Upper lobe of right lung (tissue), 1 donor: ENCODE measurements around the gene DNAH14. TPM values are rescaled to one million over a fixed set of nuclear protein-coding genes. Genes with fewer than 3 reads are reported as not detected.
"Not testable (repeated sequence)": the region's sequence is repeated elsewhere in the genome, so short reads cannot be mapped to it uniquely, and the experiment has no call there.

Source experiments
- ATAC-seq: fragments of 200-7000 bp; cut with Tn5 transposase; one replicate; pipeline ENCODE4 v1.9.1; 2020; ENCODE audit warnings: mild to moderate bottlenecking, moderate library complexity
- DNase-seq: peaks from one replicate; pipeline ENCODE4 v3.0.0-alpha.2; 2020
- H3K27ac ChIP-seq: fragments of 200-600 bp; one replicate; pipeline ENCODE4 v1.8.0; 2022
- H3K27me3 ChIP-seq: fragments of 200-600 bp; one replicate; pipeline ENCODE4 v1.8.0; 2022; ENCODE audit warnings: mild to moderate bottlenecking
- H3K36me3 ChIP-seq: fragments of 200-600 bp; one replicate; pipeline ENCODE4 v1.8.0; 2022
- H3K4me1 ChIP-seq: fragments of 200-600 bp; one replicate; pipeline ENCODE4 v1.8.0; 2022
- H3K4me3 ChIP-seq: fragments of 200-600 bp; one replicate; pipeline ENCODE4 v1.8.0; 2022; ENCODE audit warnings: mild to moderate bottlenecking
- H3K9me3 ChIP-seq: fragments of 200-600 bp; one replicate; pipeline ENCODE4 v1.8.0; 2022
- CTCF ChIP-seq: fragments of 200-600 bp; IDR thresholded peaks from one replicate; pipeline ENCODE4 v1.8.0; 2022; ENCODE audit warnings: antibody characterized with exemption
- intact Hi-C: fragments of 100-400 bp; cut with DNase I; formaldehyde crosslinking; loops from one replicate; pipeline ENCODE4 v1.11.0; 2022
- total RNA-seq: library from RNA; stranded (reverse); fragmentation: NEBNext Ultra II Directional; extraction: Animal tissue kit (Norgen Biotek cat#: 25700); gene quantifications from one replicate; pipeline ENCODE4 v1.2.1, GENCODE V29; 2021
- donor health status: DM: no; HTN: yes; CAD: no; lungs with severe emphysema.

DNAH14 gene
- total RNA-seq, 1 donor from 2014 or later: 14.9 TPM

DNA sequence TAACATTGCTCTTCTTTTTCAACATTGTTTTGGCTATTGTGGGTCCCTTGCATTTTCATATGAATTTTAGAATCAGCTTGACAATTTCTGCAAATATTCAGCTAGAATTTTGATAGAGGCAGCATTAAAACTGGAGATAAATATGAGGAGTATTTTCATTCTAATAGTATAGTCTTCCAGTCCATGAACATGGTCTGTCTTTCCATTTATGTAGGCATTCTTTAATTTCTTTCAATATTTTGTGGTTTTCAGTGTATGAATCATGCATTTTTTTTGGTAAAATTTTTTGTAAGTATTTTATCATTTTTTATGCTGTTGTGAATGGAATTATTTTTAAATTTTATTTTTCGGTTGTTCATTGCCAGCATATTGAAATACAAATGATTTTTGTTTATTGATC lies 97.2 kb downstream of the DNAH14 start:
- no peak for ATAC-seq
- intact Hi-C loops: no loop called here
- DNase-seq: no peak
- Histone ChIP-seq H3K4me1 (no peaks in the 10 kb centered on the region), H3K36me3 (no peaks in the 10 kb centered on the region), H3K4me3 (no peak overlapping the region), H3K27me3 (no peaks in the 10 kb centered on the region), H3K27ac (no peak overlapping the region), H3K9me3 (no peaks in the 10 kb centered on the region)
- TF ChIP-seq CTCF: no peak

GRCh38 chr1:225036441-225036840 lies 107.0 kb downstream of the DNAH14 start:
- H3K27ac ChIP-seq, H3K4me1 ChIP-seq, DNase-seq, ATAC-seq, intact Hi-C loops, H3K36me3 ChIP-seq, H3K27me3 ChIP-seq, H3K4me3 ChIP-seq, H3K9me3 ChIP-seq: not testable (repeated sequence)

DNA sequence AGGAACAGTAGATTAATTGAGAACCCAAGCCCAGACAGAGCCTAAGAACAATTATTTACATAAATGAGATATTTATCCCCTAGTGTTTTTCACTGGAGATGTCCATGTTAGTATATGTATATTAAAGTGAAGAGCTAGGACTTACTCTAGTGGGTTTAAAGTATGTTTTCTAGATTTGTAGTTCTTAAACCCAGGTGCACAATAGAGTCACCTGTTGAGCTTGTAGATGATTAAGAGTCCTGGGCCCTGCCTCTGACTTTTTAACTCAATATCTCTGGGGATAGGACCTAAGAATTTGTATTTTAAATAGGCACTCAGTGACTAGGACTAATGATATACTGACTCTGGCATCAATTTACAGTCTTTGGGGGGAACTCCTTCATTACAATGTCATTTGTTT lies 112.8 kb downstream of the DNAH14 start:
- DNase-seq (no peak), ATAC-seq (no peak)
- no peaks in the 10 kb centered on the region for H3K36me3 ChIP-seq
- no peaks in the 10 kb centered on the region for H3K9me3 ChIP-seq
- intact Hi-C loops: no loop called here
- no peaks in the 10 kb centered on the region for H3K27me3 ChIP-seq
- no peak overlapping the region for H3K27ac ChIP-seq
- no peaks in the 10 kb centered on the region for H3K4me1 ChIP-seq
- no peak overlapping the region for H3K4me3 ChIP-seq
- TF ChIP-seq CTCF: no peak

DNA sequence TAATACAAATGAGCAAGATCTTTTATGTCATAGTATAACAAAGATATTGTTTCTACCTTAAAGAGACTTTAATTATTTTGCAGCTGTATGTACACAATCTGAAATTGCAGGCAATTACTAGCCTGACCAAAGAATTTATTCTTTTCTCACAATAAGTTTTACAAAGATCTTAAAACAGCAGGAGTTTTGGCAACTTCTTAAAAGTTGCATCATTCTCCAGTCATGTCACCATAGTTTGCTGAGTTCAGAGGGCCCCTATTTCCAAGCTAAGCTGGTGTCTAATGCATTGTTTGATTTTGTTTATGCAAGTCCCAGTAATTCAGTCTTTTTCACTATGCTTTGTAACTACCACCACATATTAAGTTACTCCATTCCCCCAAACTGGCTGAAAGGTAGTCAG lies 114.8 kb downstream of the DNAH14 start:
- intact Hi-C loops: no loop called here
- Histone ChIP-seq H3K36me3 (no peaks in the 10 kb centered on the region), H3K4me1 (no peaks in the 10 kb centered on the region), H3K27ac (no peak overlapping the region), H3K9me3 (no peaks in the 10 kb centered on the region), H3K4me3 (no peak overlapping the region), H3K27me3 (no peaks in the 10 kb centered on the region)
- ATAC-seq (no peak), DNase-seq (no peak)
- TF ChIP-seq CTCF: no peak

- ATAC-seq (no peak), DNase-seq (no peak)
- Histone ChIP-seq H3K4me3 (no peak overlapping the region), H3K27me3 (no peaks in the 10 kb centered on the region), H3K36me3 (no peaks in the 10 kb centered on the region), H3K4me1 (no peaks in the 10 kb centered on the region), H3K27ac (no peak overlapping the region), H3K9me3 (no peaks in the 10 kb centered on the region)
- intact Hi-C loops: no loop called here
- no peak for TF ChIP-seq CTCF
Measured at GRCh38 chr1:225049594-225049993, 120.1 kb downstream of the DNAH14 start.

DNA sequence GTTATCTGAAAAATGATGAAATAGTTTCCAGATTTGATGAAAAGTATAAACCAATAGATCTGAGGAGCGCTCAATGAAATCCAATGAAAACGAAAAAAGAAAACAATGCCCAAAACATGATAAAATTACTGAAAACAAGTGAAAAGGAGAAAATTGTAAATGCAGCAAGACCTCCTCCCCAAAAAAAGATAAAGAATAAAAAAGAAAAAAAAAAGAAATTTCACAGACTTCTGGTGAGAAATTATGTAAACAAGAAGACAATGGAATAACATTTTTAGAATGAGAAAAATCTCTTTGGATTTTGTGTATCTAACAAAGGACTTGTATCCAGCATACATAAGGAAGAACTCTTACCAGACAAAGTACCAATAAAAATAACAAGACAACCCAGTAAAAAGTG lies 134.2 kb downstream of the DNAH14 start:
- Histone ChIP-seq H3K4me1 (no peaks in the 10 kb centered on the region), H3K4me3 (no peak overlapping the region), H3K27ac (no peak overlapping the region), H3K27me3 (no peaks in the 10 kb centered on the region), H3K36me3 (no peaks in the 10 kb centered on the region), H3K9me3 (no peaks in the 10 kb centered on the region)
- no peak for ATAC-seq
- no peak for DNase-seq
- intact Hi-C loops: no loop called here
- no peak for TF ChIP-seq CTCF
